Breast epithelium (tissue), 3 donors: ENCODE results near the gene WFDC12.

ENCODE experiments used
- POLR2A ChIP-seq: fragments of 450-650 bp; IDR thresholded peaks from one replicate; pipeline ENCODE4 v1.6.1; 2016; ENCODE audit warnings: antibody characterized with exemption, mild to moderate bottlenecking, moderate library complexity
- POLR2AphosphoS5 ChIP-seq, 3 donors: sonication (generic); formaldehyde crosslinking; IDR thresholded peaks; one replicate each; pipeline ENCODE4 v1.6.1; 2017; ENCODE audit warnings: antibody characterized with exemption in 3 of 3
- TF ChIP-seq, protein P1 (sequence below), 3 donors: fragments of 450-650 bp; IDR thresholded peaks; one replicate each; pipeline ENCODE4 v1.5.1; 2016 to 2017; ENCODE audit warnings: antibody characterized with exemption in 3 of 3, mild to moderate bottlenecking in 3 of 3, moderate library complexity in 3 of 3

DNA sequence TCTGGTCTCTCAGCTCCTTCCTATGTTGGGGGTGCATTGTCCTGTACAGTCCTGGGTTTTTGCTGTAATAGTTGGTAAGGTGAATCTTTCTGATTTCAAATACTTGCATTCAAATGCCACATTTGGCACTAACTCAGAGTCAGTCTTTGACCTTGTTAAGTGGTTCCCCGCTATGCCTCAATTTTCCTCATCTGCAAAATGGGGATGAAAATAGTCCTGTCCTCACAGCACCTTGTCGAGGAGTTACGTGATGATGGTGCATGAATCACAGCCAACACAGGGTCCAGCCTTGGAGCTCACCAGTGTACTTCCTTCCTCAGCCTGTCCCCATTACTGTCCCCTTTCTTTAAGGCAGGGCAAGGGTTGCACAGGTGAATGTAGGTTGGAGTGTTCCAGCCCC lies 10.4 kb downstream of the WFDC12 start:
- TF ChIP-seq, protein P1, sequence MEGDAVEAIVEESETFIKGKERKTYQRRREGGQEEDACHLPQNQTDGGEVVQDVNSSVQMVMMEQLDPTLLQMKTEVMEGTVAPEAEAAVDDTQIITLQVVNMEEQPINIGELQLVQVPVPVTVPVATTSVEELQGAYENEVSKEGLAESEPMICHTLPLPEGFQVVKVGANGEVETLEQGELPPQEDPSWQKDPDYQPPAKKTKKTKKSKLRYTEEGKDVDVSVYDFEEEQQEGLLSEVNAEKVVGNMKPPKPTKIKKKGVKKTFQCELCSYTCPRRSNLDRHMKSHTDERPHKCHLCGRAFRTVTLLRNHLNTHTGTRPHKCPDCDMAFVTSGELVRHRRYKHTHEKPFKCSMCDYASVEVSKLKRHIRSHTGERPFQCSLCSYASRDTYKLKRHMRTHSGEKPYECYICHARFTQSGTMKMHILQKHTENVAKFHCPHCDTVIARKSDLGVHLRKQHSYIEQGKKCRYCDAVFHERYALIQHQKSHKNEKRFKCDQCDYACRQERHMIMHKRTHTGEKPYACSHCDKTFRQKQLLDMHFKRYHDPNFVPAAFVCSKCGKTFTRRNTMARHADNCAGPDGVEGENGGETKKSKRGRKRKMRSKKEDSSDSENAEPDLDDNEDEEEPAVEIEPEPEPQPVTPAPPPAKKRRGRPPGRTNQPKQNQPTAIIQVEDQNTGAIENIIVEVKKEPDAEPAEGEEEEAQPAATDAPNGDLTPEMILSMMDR (IDR thresholded peaks at IDR 0.05): no peak
- no peak for TF ChIP-seq POLR2A
- TF ChIP-seq POLR2AphosphoS5 (IDR thresholded peaks at IDR 0.05): no peak
